GM21360 (cell line): ENCODE data around the gene AREG.
"Not testable (repeated sequence)": the region's sequence is repeated elsewhere in the genome, so short reads cannot be mapped to it uniquely, and the experiment has no call there.

Experiments used
- ATAC-seq: cut with Tn5 transposase; IDR thresholded peaks from one replicate; pipeline ENCODE4 v1.9.1; 2021; ENCODE audit warnings: mild to moderate bottlenecking, moderate library complexity; ENCODE audit not compliant: unreplicated experiment

Gene AREG

GRCh38 chr4:74444891-74445642 is at the start of gene AREG:
Gene AREG, plus strand, starts transcription at chr4:74445136. Its CDS starts 210 bp downstream, at chr4:74445346.
- ATAC-seq = peak; percentile 88

GRCh38 chr4:74395633-74396032 is 49.3 kb upstream of the AREG start:
- ATAC-seq = no peak

- ATAC-seq = no peak
Observed at GRCh38 chr4:74397748-74398426, 47.0 kb upstream of the AREG start.

- ATAC-seq = not testable (repeated sequence)
Observed at GRCh38 chr4:74398894-74399589, 45.9 kb upstream of the AREG start.

- no peak for ATAC-seq
Observed at GRCh38 chr4:74400395-74400794, 44.5 kb upstream of the AREG start.

- peak; percentile 84 for ATAC-seq
Observed at GRCh38 chr4:74402692-74403456, 42.1 kb upstream of the AREG start.

- ATAC-seq = no peak
Observed at GRCh38 chr4:74407891-74408290, 37.0 kb upstream of the AREG start.

GRCh38 chr4:74408639-74409038 is 36.3 kb upstream of the AREG start:
- ATAC-seq = no peak

GRCh38 chr4:74410272-74410671 is 34.7 kb upstream of the AREG start:
- ATAC-seq = no peak

GRCh38 chr4:74412225-74412624 is 32.7 kb upstream of the AREG start:
- ATAC-seq = no peak

- ATAC-seq = no peak
Observed at GRCh38 chr4:74413265-74413664, 31.7 kb upstream of the AREG start.

- no peak for ATAC-seq
Observed at GRCh38 chr4:74414149-74414809, 30.7 kb upstream of the AREG start.

- no peak for ATAC-seq
Observed at GRCh38 chr4:74415602-74416300, 29.2 kb upstream of the AREG start.

GRCh38 chr4:74418063-74418670 is 26.8 kb upstream of the AREG start:
- ATAC-seq = no peak

GRCh38 chr4:74420863-74421262 is 24.1 kb upstream of the AREG start:
- ATAC-seq = no peak

GRCh38 chr4:74423104-74423503 is 21.8 kb upstream of the AREG start:
- no peak for ATAC-seq

- ATAC-seq = no peak
Observed at GRCh38 chr4:74424111-74424510, 20.8 kb upstream of the AREG start.

- ATAC-seq = no peak
Observed at GRCh38 chr4:74426101-74426500, 18.8 kb upstream of the AREG start.

- no peak for ATAC-seq
Observed at GRCh38 chr4:74428276-74428675, 16.7 kb upstream of the AREG start.
